Activated CD8-positive, alpha-beta memory T cell treated with anti-CD3 and anti-CD28 coated beads, Interleukin-2, amount 50 U/mL, for 24 hours (primary cell): ENCODE results near the gene C4orf50.
"Not testable (repeated sequence)": the region's sequence is repeated elsewhere in the genome, so short reads cannot be mapped to it uniquely, and the experiment has no call there.

Experiments used
- DNase-seq: peaks from one replicate; pipeline ENCODE4 v3.0.0-alpha.2; 2020; ENCODE audit errors: extremely low read depth

Gene C4orf50

DNA sequence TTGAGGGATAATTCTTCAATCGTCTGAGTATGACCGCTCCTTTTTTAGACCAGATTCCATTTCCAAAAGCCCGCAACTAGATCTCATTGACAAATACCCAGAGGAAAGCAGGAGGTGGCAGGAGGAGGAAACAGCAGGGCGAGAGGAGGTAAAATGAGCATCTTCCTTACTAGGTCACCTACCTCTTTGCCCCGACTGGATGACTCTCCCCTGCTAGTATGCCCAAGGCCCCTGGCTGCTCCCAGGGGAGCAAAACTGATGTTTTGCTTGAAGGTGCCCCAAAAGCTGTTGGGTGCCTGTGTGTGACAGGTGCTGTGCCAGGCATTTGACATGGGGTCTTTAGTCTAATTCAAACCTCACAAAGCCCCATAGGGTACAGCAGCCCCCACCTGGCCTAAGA lies 48.9 kb downstream of the C4orf50 start:
- no peak for DNase-seq

GRCh38 chr4:5968246-5968645 lies 50.0 kb downstream of the C4orf50 start:
- DNase-seq: no peak

- DNase-seq: no peak
These were observed 50.4 kb downstream of the C4orf50 start for GRCh38 chr4:5967783-5968182.

DNA sequence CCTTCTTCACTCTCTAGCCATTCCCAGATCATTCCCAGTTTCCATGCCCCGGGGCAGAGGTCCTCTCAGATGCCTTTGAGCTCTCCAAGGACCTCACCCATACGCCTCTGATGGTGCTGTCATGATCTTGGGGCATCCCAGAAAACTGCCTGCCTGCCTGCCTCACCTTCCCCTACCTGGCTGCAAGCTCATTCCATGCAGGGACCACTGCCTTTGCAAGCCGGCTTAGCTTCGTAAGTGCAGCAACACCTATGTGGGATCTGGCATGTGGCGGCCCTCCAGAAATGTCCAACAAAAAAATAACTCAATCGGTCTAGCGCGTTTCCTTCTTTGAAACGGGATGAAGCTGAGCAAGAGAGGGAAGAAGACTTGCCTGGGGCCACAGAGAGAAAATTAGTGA lies 53.0 kb downstream of the C4orf50 start:
- no peak for DNase-seq

GRCh38 chr4:5964030-5964429 lies 54.2 kb downstream of the C4orf50 start:
- DNase-seq: no peak

DNA sequence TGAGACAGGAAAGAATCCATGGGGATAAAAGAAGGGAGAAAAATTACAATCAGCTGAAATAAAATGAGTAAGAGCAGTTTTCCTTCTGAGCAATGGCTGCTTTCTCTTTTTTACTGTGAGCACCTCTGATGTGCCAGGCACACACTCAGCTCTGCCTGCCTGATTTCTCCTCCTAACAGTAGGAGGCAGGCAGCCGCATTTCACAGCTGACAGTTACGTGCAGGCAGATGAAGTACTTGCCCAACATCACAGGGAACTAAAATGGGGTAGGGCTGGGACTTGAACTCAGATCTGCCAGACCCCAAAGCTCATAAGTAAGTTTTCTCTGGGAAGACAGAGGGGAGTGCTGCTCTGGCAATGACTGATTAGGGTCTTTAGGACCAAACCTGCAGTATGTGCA lies 54.6 kb downstream of the C4orf50 start:
- DNase-seq: no peak

GRCh38 chr4:5962416-5962815 lies 55.8 kb downstream of the C4orf50 start:
- no peak for DNase-seq

DNA sequence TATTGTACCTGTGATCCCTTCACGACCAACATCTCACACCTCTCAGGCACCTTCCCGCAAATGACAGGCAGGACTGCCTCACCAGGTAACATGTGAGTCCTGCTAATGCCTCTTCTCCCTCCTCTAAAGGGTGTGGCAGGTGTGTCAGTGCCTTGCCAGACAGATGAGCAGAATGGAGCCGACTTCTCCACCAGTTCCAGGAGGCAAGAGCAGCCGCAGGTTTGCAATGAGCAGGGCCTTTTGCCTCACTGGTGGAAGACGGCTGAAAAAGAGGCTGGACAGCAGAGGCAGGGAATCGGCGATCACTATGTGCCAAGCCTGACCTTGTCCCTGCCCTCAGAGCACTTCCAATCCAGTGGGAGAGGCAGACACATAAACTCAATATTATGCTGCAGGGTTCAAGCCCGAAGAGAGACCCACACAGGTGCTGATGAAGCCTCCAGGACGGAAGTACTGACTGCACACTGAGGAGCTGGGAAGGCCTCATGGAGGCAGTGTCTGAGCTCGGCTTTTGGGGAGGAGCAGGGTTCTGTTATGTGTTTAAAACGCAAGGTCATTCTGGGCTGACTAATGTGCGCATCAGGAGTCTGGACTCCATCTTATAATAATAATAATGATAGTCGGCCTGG lies 57.9 kb downstream of the C4orf50 start:
- DNase-seq: no peak

GRCh38 chr4:5959211-5959982 lies 58.8 kb downstream of the C4orf50 start:
- no peak for DNase-seq

GRCh38 chr4:5958199-5958735 lies 60.0 kb downstream of the C4orf50 start:
- no peak for DNase-seq

DNA sequence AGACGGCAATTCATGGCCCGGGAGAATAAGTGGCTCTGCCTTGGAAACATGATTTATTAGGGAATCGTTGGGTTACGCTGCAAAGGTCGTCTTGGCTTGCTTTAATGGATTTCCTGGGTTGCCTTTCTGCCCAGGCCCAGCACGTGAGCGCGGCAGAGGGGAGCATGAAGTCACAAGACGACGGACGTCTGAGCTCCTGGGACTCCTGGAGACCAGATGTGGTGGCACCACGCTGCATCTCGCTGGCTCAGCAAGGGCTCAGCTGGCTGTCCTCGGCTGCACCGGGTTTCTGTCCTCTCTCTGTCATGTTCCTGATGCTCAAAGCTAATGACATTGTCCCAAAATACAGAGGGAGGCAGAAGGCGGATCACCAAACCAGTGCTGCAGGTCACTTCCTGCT lies 61.2 kb downstream of the C4orf50 start:
- DNase-seq: no peak

- no peak for DNase-seq
These were observed 61.8 kb downstream of the C4orf50 start for GRCh38 chr4:5956285-5957021.

- no peak for DNase-seq
These were observed 62.4 kb downstream of the C4orf50 start for GRCh38 chr4:5955856-5956255.

GRCh38 chr4:5955201-5955821 lies 62.9 kb downstream of the C4orf50 start:
- DNase-seq: no peak

DNA sequence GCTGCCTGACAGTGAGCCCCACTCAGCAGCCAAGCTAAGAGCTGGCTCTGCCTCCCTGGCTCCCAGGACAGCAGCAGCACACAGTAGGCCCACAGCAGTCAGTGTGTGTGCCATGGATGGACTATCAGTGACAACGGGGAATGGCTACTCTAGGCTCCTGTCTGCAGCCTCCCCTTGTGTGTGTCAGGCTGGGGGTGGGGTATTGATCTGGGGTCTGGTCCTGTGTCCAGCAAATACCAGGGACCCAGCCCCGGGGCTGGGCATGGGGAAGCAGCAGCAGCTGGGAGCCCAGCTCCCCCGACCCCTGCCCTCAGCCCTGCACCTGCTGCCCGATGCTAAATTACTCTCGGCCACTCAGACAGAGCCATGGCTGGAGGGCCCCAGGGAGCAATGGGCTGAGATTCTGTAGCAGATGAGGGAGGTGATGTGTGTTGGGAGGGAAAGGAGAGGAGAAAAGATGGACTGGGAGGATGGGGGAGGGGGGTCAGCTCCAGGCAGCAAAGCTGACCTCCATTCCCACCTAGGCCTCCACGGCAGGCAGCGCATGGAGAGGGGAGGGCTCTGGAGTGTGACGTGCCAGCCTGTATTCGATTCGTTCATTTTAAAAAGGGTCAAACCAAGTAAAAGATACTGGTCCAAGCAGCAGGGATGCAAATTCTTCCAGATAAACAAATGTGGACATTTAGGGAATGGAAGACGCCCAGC lies 64.0 kb downstream of the C4orf50 start:
- no peak for DNase-seq

GRCh38 chr4:5952975-5953951 lies 65.0 kb downstream of the C4orf50 start:
- DNase-seq: no peak

DNA sequence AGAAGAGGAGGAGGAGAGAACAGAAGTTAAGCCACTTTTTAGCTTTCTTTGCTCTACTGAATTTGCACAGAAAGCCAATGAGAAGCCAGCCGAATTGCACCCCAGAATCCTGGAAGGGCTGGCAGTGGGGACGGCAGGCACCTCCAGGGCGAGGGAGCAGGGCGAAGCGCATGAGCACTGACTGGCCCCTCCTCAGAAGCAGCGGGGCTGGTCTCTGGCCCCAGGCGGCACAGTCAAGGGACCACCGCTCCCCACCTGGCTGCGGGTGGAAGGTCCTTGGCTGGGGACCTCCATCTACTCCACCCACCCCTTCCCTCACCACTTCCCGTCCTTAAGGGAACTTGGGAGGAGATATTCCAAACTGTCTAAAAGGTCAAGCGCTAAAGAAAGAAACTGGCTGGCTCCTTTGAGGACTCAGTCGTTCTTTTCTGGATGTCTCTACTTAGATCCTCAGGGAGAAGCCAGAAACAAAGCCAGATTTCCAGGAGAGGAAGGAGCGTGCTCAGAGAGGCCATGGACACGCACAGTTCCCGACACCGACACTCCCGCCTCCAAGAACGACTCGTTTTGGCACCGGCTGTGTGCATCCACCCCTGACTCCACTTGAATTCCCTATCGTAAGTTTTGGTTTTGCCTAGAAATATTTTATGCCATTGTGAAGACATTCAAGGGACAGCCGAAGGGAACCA lies 65.8 kb downstream of the C4orf50 start:
- no peak for DNase-seq

- not testable (repeated sequence) for DNase-seq
These were observed 71.6 kb downstream of the C4orf50 start for GRCh38 chr4:5946653-5947052.

GRCh38 chr4:5945936-5946335 lies 72.3 kb downstream of the C4orf50 start:
- no peak for DNase-seq

- DNase-seq: no peak
These were observed 73.1 kb downstream of the C4orf50 start for GRCh38 chr4:5945171-5945570.
